ACC112 (cell line): ENCODE results near the gene AQP1.

Experiments used
- H2AFZ ChIP-seq: fragments of 200-600 bp; sonication (generic); one replicate; pipeline ENCODE4 v1.6.0; 2017; ENCODE audit warnings: antibody characterized with exemption, low read length; ENCODE audit not compliant: unreplicated experiment
- H3K27ac ChIP-seq: fragments of 200-600 bp; sonication (generic); 2 replicates; pipeline ENCODE4 v1.5.1; 2014; ENCODE audit warnings: low read depth, mild to moderate bottlenecking, antibody characterized with exemption, low read length, moderate library complexity
- H3K27me3 ChIP-seq: fragments of 200-600 bp; sonication (generic); 2 replicates; pipeline ENCODE4 v1.6.1; 2014; ENCODE audit warnings: mild to moderate bottlenecking, antibody characterized with exemption, low read length, moderate library complexity, mixed read lengths; ENCODE audit not compliant: insufficient read depth
- H3K36me3 ChIP-seq: fragments of 200-600 bp; sonication (generic); 2 replicates; pipeline ENCODE4 v1.6.1; 2016; ENCODE audit warnings: mild to moderate bottlenecking, antibody characterized with exemption, low read length, moderate library complexity, mixed read lengths; ENCODE audit not compliant: insufficient read depth
- H3K4me1 ChIP-seq: fragments of 200-600 bp; sonication (generic); one replicate; pipeline ENCODE4 v1.6.1; 2016; ENCODE audit warnings: low read length, mixed read lengths; ENCODE audit not compliant: insufficient read depth, unreplicated experiment, control insufficient read depth
- H3K4me3 ChIP-seq: fragments of 200-600 bp; sonication (generic); 2 replicates; pipeline ENCODE4 v1.5.1; 2014; ENCODE audit warnings: mild to moderate bottlenecking, low read depth, low read length
- H3K79me2 ChIP-seq: fragments of 200-600 bp; sonication (generic); one replicate; pipeline ENCODE4 v1.6.0; 2016; ENCODE audit warnings: low read length; ENCODE audit not compliant: control insufficient read depth, unreplicated experiment, insufficient read depth

Gene AQP1

GRCh38 chr7:30968294-30968693 is 56.6 kb downstream of the AQP1 start:
- Histone ChIP-seq H3K27ac (no peak overlapping the region), H3K4me1 (no peaks in the 10 kb centered on the region), H3K27me3 (peaks cover 60% of the 10 kb centered on the region)

GRCh38 chr7:30968747-30969603 is 57.3 kb downstream of the AQP1 start:
- no peaks in the 10 kb centered on the region for H3K4me1 ChIP-seq
- peaks cover 56% of the 10 kb centered on the region for H3K27me3 ChIP-seq
- H3K4me3 ChIP-seq: no peak overlapping the region
- H3K27ac ChIP-seq: no peak overlapping the region
- no peaks in the 10 kb centered on the region for H3K79me2 ChIP-seq
- no peaks in the 10 kb centered on the region for H3K36me3 ChIP-seq
- no peak overlapping the region for H2AFZ ChIP-seq

More at GRCh38 chr7:30968294-30968693, 56.6 kb downstream of the AQP1 start:
- no peaks in the 10 kb centered on the region for H3K36me3 ChIP-seq
- H2AFZ ChIP-seq: no peak overlapping the region
- no peak overlapping the region for H3K4me3 ChIP-seq
- no peaks in the 10 kb centered on the region for H3K79me2 ChIP-seq

GRCh38 chr7:30969604-30969970 is 57.9 kb downstream of the AQP1 start:
- Histone ChIP-seq H3K79me2 (no peaks in the 10 kb centered on the region), H2AFZ (no peak overlapping the region), H3K4me1 (peaks cover 2% of the 10 kb centered on the region), H3K36me3 (no peaks in the 10 kb centered on the region), H3K4me3 (no peak overlapping the region), H3K27ac (no peak overlapping the region), H3K27me3 (peaks cover 50% of the 10 kb centered on the region)

- no peaks in the 10 kb centered on the region for H3K36me3 ChIP-seq
- peaks cover 3% of the 10 kb centered on the region for H3K4me1 ChIP-seq
- H3K27ac ChIP-seq: no peak overlapping the region
- no peaks in the 10 kb centered on the region for H3K79me2 ChIP-seq
- no peak overlapping the region for H2AFZ ChIP-seq
- peaks cover 46% of the 10 kb centered on the region for H3K27me3 ChIP-seq
- no peak overlapping the region for H3K4me3 ChIP-seq
Observed at GRCh38 chr7:30970074-30970473, 58.4 kb downstream of the AQP1 start.

- H3K27me3 ChIP-seq: peaks cover 49% of the 10 kb centered on the region
- H2AFZ ChIP-seq: no peak overlapping the region
- no peaks in the 10 kb centered on the region for H3K36me3 ChIP-seq
- H3K4me1 ChIP-seq: peaks cover 3% of the 10 kb centered on the region
- H3K4me3 ChIP-seq: no peak overlapping the region
- H3K79me2 ChIP-seq: no peaks in the 10 kb centered on the region
- H3K27ac ChIP-seq: no peak overlapping the region
Observed at GRCh38 chr7:30970594-30971094, 59.0 kb downstream of the AQP1 start.

GRCh38 chr7:30971440-30971839 is 59.8 kb downstream of the AQP1 start:
- Histone ChIP-seq H3K27ac (no peak overlapping the region), H3K4me1 (peaks cover 3% of the 10 kb centered on the region), H2AFZ (no peak overlapping the region), H3K27me3 (peaks cover 50% of the 10 kb centered on the region), H3K4me3 (no peak overlapping the region), H3K36me3 (no peaks in the 10 kb centered on the region), H3K79me2 (no peaks in the 10 kb centered on the region)

- Histone ChIP-seq H3K27me3 (peaks cover 50% of the 10 kb centered on the region), H3K79me2 (no peaks in the 10 kb centered on the region), H3K4me3 (no peak overlapping the region), H3K4me1 (peaks cover 3% of the 10 kb centered on the region), H3K36me3 (no peaks in the 10 kb centered on the region), H3K27ac (no peak overlapping the region), H2AFZ (no peak overlapping the region)
Observed at GRCh38 chr7:30971840-30972563, 60.3 kb downstream of the AQP1 start.

GRCh38 chr7:30973292-30973691 is 61.6 kb downstream of the AQP1 start:
- Histone ChIP-seq H2AFZ (no peak overlapping the region), H3K79me2 (no peaks in the 10 kb centered on the region), H3K27me3 (peaks cover 41% of the 10 kb centered on the region), H3K36me3 (no peaks in the 10 kb centered on the region), H3K4me3 (no peak overlapping the region), H3K27ac (no peak overlapping the region), H3K4me1 (peaks cover 3% of the 10 kb centered on the region)

- H2AFZ ChIP-seq: no peak overlapping the region
- H3K27ac ChIP-seq: no peak overlapping the region
Observed at GRCh38 chr7:30973791-30974604, 62.3 kb downstream of the AQP1 start.

GRCh38 chr7:30974605-30975255 is 63.1 kb downstream of the AQP1 start:
- H3K4me3 ChIP-seq: no peak overlapping the region
- H3K4me1 ChIP-seq: peaks cover 3% of the 10 kb centered on the region
- no peak overlapping the region for H2AFZ ChIP-seq
- no peaks in the 10 kb centered on the region for H3K36me3 ChIP-seq
- no peaks in the 10 kb centered on the region for H3K79me2 ChIP-seq
- no peak overlapping the region for H3K27ac ChIP-seq
- peaks cover 55% of the 10 kb centered on the region for H3K27me3 ChIP-seq

More at GRCh38 chr7:30973791-30974604, 62.3 kb downstream of the AQP1 start:
- H3K27me3 ChIP-seq: peaks cover 48% of the 10 kb centered on the region
- H3K4me1 ChIP-seq: peaks cover 3% of the 10 kb centered on the region
- H3K36me3 ChIP-seq: no peaks in the 10 kb centered on the region
- H3K79me2 ChIP-seq: no peaks in the 10 kb centered on the region
- H3K4me3 ChIP-seq: no peak overlapping the region
